Calu3 (cell line): ENCODE results near the gene ZNF341. TPM values are rescaled to one million over a fixed set of nuclear protein-coding genes. Genes with fewer than 3 reads are reported as not detected.

Experiments
- BruUV-seq: library from RNA; stranded (reverse); fragments of 400-500 nt; replicated peaks from 2 replicates; lab custom pipeline; 2021; lab: Mats Ljungman, UMichigan
- CTCF ChIA-PET: fragments of 300-600 bp; sonication (Branson Sonifier 250); formaldehyde crosslinking; loops from one replicate; lab custom pipeline; 2022; ENCODE audit warnings: antibody characterized with exemption; lab: Charles Lee
- DNase-seq: peaks from one replicate; pipeline ENCODE4 v3.0.0; 2022
- H3K27ac Mint-ChIP-seq: one replicate; pipeline ENCODE4 v1.8.0; 2022; ENCODE audit warnings: mixed read lengths; ENCODE audit not compliant: unreplicated experiment
- H3K27me3 Mint-ChIP-seq: one replicate; pipeline ENCODE4 v1.8.0; 2022; ENCODE audit warnings: mixed read lengths; ENCODE audit not compliant: unreplicated experiment
- H3K36me3 Mint-ChIP-seq: one replicate; pipeline ENCODE4 v1.8.0; 2022; ENCODE audit warnings: mild to moderate bottlenecking, moderate library complexity, mixed read lengths; ENCODE audit not compliant: insufficient read depth, unreplicated experiment
- H3K4me1 Mint-ChIP-seq: one replicate; pipeline ENCODE4 v1.8.0; 2022; ENCODE audit warnings: mild to moderate bottlenecking, low read depth, mixed read lengths; ENCODE audit not compliant: unreplicated experiment
- H3K4me3 Mint-ChIP-seq: one replicate; pipeline ENCODE4 v1.8.0; 2022; ENCODE audit warnings: mild to moderate bottlenecking, low read depth, moderate library complexity, mixed read lengths; ENCODE audit not compliant: unreplicated experiment
- H3K9me3 Mint-ChIP-seq: one replicate; pipeline ENCODE4 v1.8.0; 2022; ENCODE audit warnings: low read depth, mixed read lengths; ENCODE audit not compliant: unreplicated experiment
- CTCF ChIP-seq: fragments of 200-600 bp; IDR thresholded peaks from one replicate; pipeline ENCODE4 v1.8.0; 2022; ENCODE audit warnings: antibody characterized with exemption; ENCODE audit not compliant: unreplicated experiment
- intact Hi-C: fragments of 100-400 bp; cut with micrococcal nuclease; formaldehyde crosslinking; loops from one replicate; pipeline ENCODE4 v1.10.0; 2022; ENCODE audit not compliant: unreplicated experiment
- total RNA-seq: library from RNA; stranded (reverse); gene quantifications from 2 replicates; pipeline ENCODE4 v1.2.3, GENCODE V29; 2022

Gene ZNF341
- total RNA-seq, 1 experiment from 2014 or later: 12.9 TPM

- Mint-ChIP-seq H3K4me3 (no peak overlapping the region), H3K4me1 (peaks cover 22% of the 10 kb centered on the region), H3K27me3 (no peaks in the 10 kb centered on the region), H3K27ac (no peak overlapping the region), H3K9me3 (peaks cover 2% of the 10 kb centered on the region), H3K36me3 (peaks cover 18% of the 10 kb centered on the region)
- CTCF ChIA-PET: interaction anchor here (0.7 kb wide), 1 partner anchor 16 kb away, joined by 4 read pairs; no protein-coding TSS in a partner anchor
- no peak for TF ChIP-seq CTCF
- BruUV-seq: no TSS peak
- intact Hi-C loops: no loop called here
- DNase-seq: peak; percentile 17
Measured at GRCh38 chr20:33724439-33725094, 7.2 kb upstream of the ZNF341 start.

- intact Hi-C loops: no loop called here
- Mint-ChIP-seq H3K27me3 (no peaks in the 10 kb centered on the region), H3K4me1 (peaks cover 14% of the 10 kb centered on the region), H3K9me3 (no peaks in the 10 kb centered on the region), H3K4me3 (no peak overlapping the region), H3K27ac (no peak overlapping the region), H3K36me3 (peaks cover 6% of the 10 kb centered on the region)
- no TSS peak for BruUV-seq
- CTCF ChIA-PET: no interaction called here
- no peak for TF ChIP-seq CTCF
- no peak for DNase-seq
Measured at GRCh38 chr20:33725607-33726264, 6.1 kb upstream of the ZNF341 start.

GRCh38 chr20:33727115-33727479, 4.7 kb upstream of the ZNF341 start:
- H3K27ac Mint-ChIP-seq: no peak overlapping the region
- no peak overlapping the region for H3K4me3 Mint-ChIP-seq
- H3K9me3 Mint-ChIP-seq: no peaks in the 10 kb centered on the region
- no TSS peak for BruUV-seq
- CTCF ChIA-PET: interaction anchor here (0.6 kb wide), 1 partner anchor 1614 kb away, joined by 4 read pairs; no protein-coding TSS in a partner anchor
- peaks cover 15% of the 10 kb centered on the region for H3K4me1 Mint-ChIP-seq
- H3K27me3 Mint-ChIP-seq: no peaks in the 10 kb centered on the region
- no peak for TF ChIP-seq CTCF
- peaks cover 11% of the 10 kb centered on the region for H3K36me3 Mint-ChIP-seq
- DNase-seq: no peak
- intact Hi-C loops: no loop called here

- no peaks in the 10 kb centered on the region for H3K9me3 Mint-ChIP-seq
- TF ChIP-seq CTCF: no peak
- CTCF ChIA-PET: interaction anchor here (0.8 kb wide), 1 partner anchor 8 kb away, joined by 3 read pairs; the partner anchor contains the start of gene PXMP4
- DNase-seq: no peak
- no peak overlapping the region for H3K4me3 Mint-ChIP-seq
- H3K27ac Mint-ChIP-seq: no peak overlapping the region
- H3K4me1 Mint-ChIP-seq: peaks cover 21% of the 10 kb centered on the region
- intact Hi-C loops: no loop called here
- H3K36me3 Mint-ChIP-seq: peaks cover 17% of the 10 kb centered on the region
- no TSS peak for BruUV-seq
- H3K27me3 Mint-ChIP-seq: no peaks in the 10 kb centered on the region
Measured at GRCh38 chr20:33727806-33728205, 4.0 kb upstream of the ZNF341 start.
